Neural progenitor cell (in vitro differentiated cells): ENCODE measurements around the gene SEPTIN8. TPM values are rescaled to one million over a fixed set of nuclear protein-coding genes. Genes with fewer than 3 reads are reported as not detected.

Source experiments
- DNase-seq: peaks from one replicate; pipeline ENCODE4 v3.0.0-alpha.2; 2016; ENCODE audit warnings: low spot score
- H2AFZ ChIP-seq: fragments of 200-600 bp; sonication (generic); replicated peaks from 2 replicates; pipeline ENCODE4 v1.6.1; 2016; ENCODE audit warnings: antibody characterized with exemption
- H3F3A ChIP-seq: fragments of 200-600 bp; sonication (generic); 2 replicates; pipeline ENCODE4 v1.6.1; 2016; ENCODE audit warnings: antibody characterized with exemption, low read depth
- H3K27ac ChIP-seq: fragments of 200-600 bp; sonication (generic); 2 replicates; pipeline ENCODE4 v1.5.1; 2016; ENCODE audit warnings: mild to moderate bottlenecking
- H3K27me3 ChIP-seq: fragments of 200-600 bp; sonication (generic); 2 replicates; pipeline ENCODE4 v1.6.1; 2016; ENCODE audit warnings: mild to moderate bottlenecking, moderate library complexity
- H3K36me3 ChIP-seq: fragments of 200-600 bp; sonication (generic); 2 replicates; pipeline ENCODE4 v1.5.1; 2016
- H3K4me1 ChIP-seq: fragments of 200-600 bp; sonication (generic); 2 replicates; pipeline ENCODE4 v1.6.1; 2016; ENCODE audit warnings: mixed run types
- H3K4me2 ChIP-seq: fragments of 200-600 bp; sonication (generic); 2 replicates; pipeline ENCODE4 v1.6.1; 2016
- H3K4me3 ChIP-seq: fragments of 200-600 bp; sonication (generic); 2 replicates; pipeline ENCODE4 v1.5.1; 2016
- H3K79me2 ChIP-seq: fragments of 200-600 bp; sonication (generic); 2 replicates; pipeline ENCODE4 v1.6.1; 2016; ENCODE audit warnings: low read depth
- H3K9ac ChIP-seq: fragments of 200-600 bp; sonication (generic); 2 replicates; pipeline ENCODE4 v1.6.1; 2016
- H3K9me3 ChIP-seq: fragments of 200-600 bp; sonication (generic); 2 replicates; pipeline ENCODE4 v1.5.1; 2016; ENCODE audit warnings: low read depth
- H4K20me1 ChIP-seq: fragments of 200-600 bp; sonication (generic); 2 replicates; pipeline ENCODE4 v1.6.1; 2016; ENCODE audit warnings: low read depth
- H3K27ac Mint-ChIP-seq: 3 replicates; pipeline ENCODE4 v1.8.0; 2021; ENCODE audit warnings: mixed read lengths
- H3K27me3 Mint-ChIP-seq: 2 replicates; pipeline ENCODE4 v1.8.0; 2022; ENCODE audit warnings: low read depth, mild to moderate bottlenecking, inconsistent platforms, moderate library complexity, mixed read lengths; ENCODE audit not compliant: insufficient read depth
- H3K36me3 Mint-ChIP-seq: 3 replicates; pipeline ENCODE4 v1.8.0; 2021; ENCODE audit warnings: mixed read lengths
- H3K4me1 Mint-ChIP-seq: 3 replicates; pipeline ENCODE4 v1.8.0; 2021; ENCODE audit warnings: mixed read lengths
- H3K4me3 Mint-ChIP-seq: 3 replicates; pipeline ENCODE4 v1.8.0; 2021; ENCODE audit warnings: mild to moderate bottlenecking, moderate library complexity, mixed read lengths
- H3K9me3 Mint-ChIP-seq: 3 replicates; pipeline ENCODE4 v1.8.0; 2020; ENCODE audit warnings: mixed read lengths
- EZH2 ChIP-seq: fragments of 200-600 bp; sonication (generic); IDR thresholded peaks from 2 replicates; pipeline ENCODE4 v1.6.1; 2017; ENCODE audit warnings: antibody characterized with exemption, mild to moderate bottlenecking, moderate library complexity
- EZH2phosphoT487 ChIP-seq: fragments of 200-600 bp; sonication (generic); IDR thresholded peaks from 2 replicates; pipeline ENCODE4 v1.6.1; 2017; ENCODE audit warnings: antibody characterized with exemption
- total RNA-seq: library from RNA; depleted of rRNA; stranded (reverse); fragments of >200 nt; gene quantifications from 2 replicates; pipeline ENCODE4 v1.2.3, GENCODE V29; 2015; ENCODE audit warnings: low replicate concordance
- TF ChIP-seq, protein P1 (sequence below): fragments of 200-600 bp; sonication (generic); IDR thresholded peaks from 2 replicates; pipeline ENCODE4 v1.5.1; 2017; ENCODE audit warnings: antibody characterized with exemption, mild to moderate bottlenecking

The SEPTIN8 gene
- total RNA-seq, 1 donor from 2014 or later: 39.9 TPM

DNA sequence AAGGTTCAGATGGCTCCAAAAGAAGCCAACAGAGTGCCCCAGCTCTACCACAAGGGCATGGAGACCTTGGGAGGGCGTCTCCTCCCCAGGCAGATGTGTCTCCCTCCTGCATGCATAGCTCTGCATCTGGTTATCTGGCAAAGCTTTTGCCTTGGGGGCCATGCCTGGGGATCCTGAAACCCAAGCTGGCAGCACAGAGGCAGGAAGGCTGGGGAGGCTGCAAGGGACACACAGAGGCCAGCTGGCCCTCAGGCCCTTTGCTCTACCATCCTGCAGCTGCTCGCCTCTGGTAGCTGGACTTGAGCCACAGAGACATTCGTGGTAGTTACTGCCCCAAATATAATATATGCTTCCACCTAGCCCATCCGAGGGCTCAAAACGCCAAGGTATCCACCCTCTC is 3.9 kb downstream of the SEPTIN8 start:
- Histone ChIP-seq H3K4me2 (no peak overlapping the region), H3K79me2 (peaks cover 6% of the 10 kb centered on the region), H3K27ac (no peak overlapping the region), H2AFZ (no peak overlapping the region), H3K9me3 (no peaks in the 10 kb centered on the region), H3F3A (peaks cover 33% of the 10 kb centered on the region), H3K36me3 (no peaks in the 10 kb centered on the region), H3K4me3 (no peak overlapping the region), H3K4me1 (peaks cover 30% of the 10 kb centered on the region), H3K27me3 (peaks cover 29% of the 10 kb centered on the region), H3K9ac (no peak overlapping the region), H4K20me1 (peaks cover 20% of the 10 kb centered on the region)
- TF ChIP-seq EZH2phosphoT487: no peak
- TF ChIP-seq, protein P1, sequence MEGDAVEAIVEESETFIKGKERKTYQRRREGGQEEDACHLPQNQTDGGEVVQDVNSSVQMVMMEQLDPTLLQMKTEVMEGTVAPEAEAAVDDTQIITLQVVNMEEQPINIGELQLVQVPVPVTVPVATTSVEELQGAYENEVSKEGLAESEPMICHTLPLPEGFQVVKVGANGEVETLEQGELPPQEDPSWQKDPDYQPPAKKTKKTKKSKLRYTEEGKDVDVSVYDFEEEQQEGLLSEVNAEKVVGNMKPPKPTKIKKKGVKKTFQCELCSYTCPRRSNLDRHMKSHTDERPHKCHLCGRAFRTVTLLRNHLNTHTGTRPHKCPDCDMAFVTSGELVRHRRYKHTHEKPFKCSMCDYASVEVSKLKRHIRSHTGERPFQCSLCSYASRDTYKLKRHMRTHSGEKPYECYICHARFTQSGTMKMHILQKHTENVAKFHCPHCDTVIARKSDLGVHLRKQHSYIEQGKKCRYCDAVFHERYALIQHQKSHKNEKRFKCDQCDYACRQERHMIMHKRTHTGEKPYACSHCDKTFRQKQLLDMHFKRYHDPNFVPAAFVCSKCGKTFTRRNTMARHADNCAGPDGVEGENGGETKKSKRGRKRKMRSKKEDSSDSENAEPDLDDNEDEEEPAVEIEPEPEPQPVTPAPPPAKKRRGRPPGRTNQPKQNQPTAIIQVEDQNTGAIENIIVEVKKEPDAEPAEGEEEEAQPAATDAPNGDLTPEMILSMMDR: no peak
- no peak for TF ChIP-seq EZH2
- Mint-ChIP-seq H3K9me3 (no peaks in the 10 kb centered on the region), H3K27ac (peak overlapping the region; percentile 84), H3K36me3 (peaks cover 2% of the 10 kb centered on the region), H3K4me3 (no peak overlapping the region), H3K4me1 (peaks cover 51% of the 10 kb centered on the region), H3K27me3 (peaks cover 4% of the 10 kb centered on the region)
- DNase-seq: no peak

- Histone ChIP-seq H4K20me1 (peaks cover 20% of the 10 kb centered on the region), H3K27me3 (peaks cover 23% of the 10 kb centered on the region), H2AFZ (no peak overlapping the region), H3K9me3 (no peaks in the 10 kb centered on the region), H3K9ac (no peak overlapping the region), H3K79me2 (peaks cover 6% of the 10 kb centered on the region), H3K4me3 (no peak overlapping the region), H3K4me2 (no peak overlapping the region), H3K36me3 (no peaks in the 10 kb centered on the region), H3K4me1 (peaks cover 30% of the 10 kb centered on the region), H3K27ac (no peak overlapping the region), H3F3A (peaks cover 27% of the 10 kb centered on the region)
- Mint-ChIP-seq H3K36me3 (peaks cover 2% of the 10 kb centered on the region), H3K27me3 (peaks cover 4% of the 10 kb centered on the region), H3K27ac (no peak overlapping the region), H3K4me3 (no peak overlapping the region), H3K4me1 (peaks cover 50% of the 10 kb centered on the region), H3K9me3 (no peaks in the 10 kb centered on the region)
- no peak for DNase-seq
- TF ChIP-seq EZH2phosphoT487 (no peak), EZH2 (no peak)
- TF ChIP-seq, protein P1: no peak
These were observed 4.6 kb downstream of the SEPTIN8 start for GRCh38 chr5:132772291-132773070.

DNA sequence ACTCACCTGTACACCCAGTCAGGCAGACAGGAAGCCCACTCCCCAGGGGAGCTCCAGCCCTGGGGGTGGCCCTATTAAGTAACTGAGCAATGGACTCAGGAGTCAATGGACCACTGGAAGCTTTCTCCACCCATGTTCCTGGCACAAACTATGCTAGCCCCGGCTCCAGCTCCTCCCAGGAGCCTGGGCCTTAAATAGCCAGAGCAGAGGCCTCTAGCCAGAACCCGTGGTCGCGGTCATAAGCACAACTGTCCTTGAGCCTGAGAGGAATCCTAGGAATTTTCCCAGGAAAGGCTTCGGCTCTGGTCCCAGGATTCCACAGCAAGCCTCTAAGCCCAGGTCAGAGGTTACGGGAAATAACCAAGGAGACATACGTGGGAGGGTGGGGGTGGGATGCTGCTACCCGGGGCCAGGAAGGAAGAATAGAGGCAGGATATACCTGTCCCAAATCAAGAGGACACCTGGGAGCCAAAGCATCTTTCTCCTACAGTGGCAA is 5.5 kb downstream of the SEPTIN8 start:
- Mint-ChIP-seq H3K4me1 (peaks cover 50% of the 10 kb centered on the region), H3K27me3 (peaks cover 4% of the 10 kb centered on the region), H3K4me3 (no peak overlapping the region), H3K9me3 (no peaks in the 10 kb centered on the region), H3K36me3 (peaks cover 2% of the 10 kb centered on the region), H3K27ac (no peak overlapping the region)
- Histone ChIP-seq H3K36me3 (no peaks in the 10 kb centered on the region), H3K4me1 (peaks cover 30% of the 10 kb centered on the region), H3K79me2 (peaks cover 6% of the 10 kb centered on the region), H3K27me3 (peaks cover 16% of the 10 kb centered on the region), H3K4me2 (no peak overlapping the region), H3K27ac (no peak overlapping the region), H3F3A (peaks cover 24% of the 10 kb centered on the region), H3K9me3 (no peaks in the 10 kb centered on the region), H3K9ac (no peak overlapping the region), H3K4me3 (no peak overlapping the region), H2AFZ (no peak overlapping the region), H4K20me1 (peaks cover 20% of the 10 kb centered on the region)
- TF ChIP-seq EZH2phosphoT487 (no peak), EZH2 (no peak)
- TF ChIP-seq, protein P1: no peak
- peak; percentile 77 for DNase-seq
